Measurements from ENCODE around the gene GJA9.

The GJA9 gene

GRCh38 chr1:38898653-38899230, 17.4 kb upstream of the GJA9 start:
- H3K27ac ChIP-seq = no peak overlapping the region
- TF ChIP-seq CTCF (conservative IDR thresholded peaks at IDR 0.05) = no peak

- TF ChIP-seq CTCF (conservative IDR thresholded peaks at IDR 0.05) = no peak
- no peak overlapping the region for H3K27ac ChIP-seq
Measured at GRCh38 chr1:38896169-38896568, 14.8 kb upstream of the GJA9 start.

- no peak for TF ChIP-seq CTCF (conservative IDR thresholded peaks at IDR 0.05)
- no peak overlapping the region for H3K27ac ChIP-seq
Measured at GRCh38 chr1:38892976-38893375, 11.6 kb upstream of the GJA9 start.

GRCh38 chr1:38891753-38892152, 10.4 kb upstream of the GJA9 start:
- 0 out of 2 replicates have a peak, but pooled peaks have one; percentile 17 for TF ChIP-seq CTCF (conservative IDR thresholded peaks at IDR 0.05)
- no peak overlapping the region for H3K27ac ChIP-seq

- no peak overlapping the region for H3K27ac ChIP-seq
- no peak for TF ChIP-seq CTCF (conservative IDR thresholded peaks at IDR 0.05)
Measured at GRCh38 chr1:38889589-38889988, 8.2 kb upstream of the GJA9 start.

- no peak for TF ChIP-seq CTCF (conservative IDR thresholded peaks at IDR 0.05)
Measured at GRCh38 chr1:38888423-38889333, 7.3 kb upstream of the GJA9 start.

GRCh38 chr1:38885092-38885491, 3.7 kb upstream of the GJA9 start:
- TF ChIP-seq CTCF (conservative IDR thresholded peaks at IDR 0.05) = no peak
- no peak overlapping the region for H3K27ac ChIP-seq

More at GRCh38 chr1:38888423-38889333, 7.3 kb upstream of the GJA9 start:
- H3K27ac ChIP-seq = no peak overlapping the region
